Left ventricle myocardium inferior (tissue), 1 donor: ENCODE data around the gene BAHCC1. TPM values are rescaled to one million over a fixed set of nuclear protein-coding genes. Genes with fewer than 3 reads are reported as not detected.

Experiments used
- DNase-seq: peaks from one replicate; pipeline ENCODE4 v3.0.0-alpha.2; 2020
- H3K27ac ChIP-seq: fragments of 200-600 bp; replicated peaks from 2 replicates; pipeline ENCODE4 v1.8.0; 2021
- H3K27me3 ChIP-seq: fragments of 200-600 bp; 2 replicates; pipeline ENCODE4 v1.8.0; 2021; ENCODE audit warnings: low read depth
- H3K36me3 ChIP-seq: fragments of 200-600 bp; 2 replicates; pipeline ENCODE4 v1.8.0; 2021
- H3K4me1 ChIP-seq: fragments of 200-600 bp; 2 replicates; pipeline ENCODE4 v1.8.0; 2021
- H3K4me3 ChIP-seq: fragments of 200-600 bp; 2 replicates; pipeline ENCODE4 v1.8.0; 2021; ENCODE audit warnings: mild to moderate bottlenecking, moderate library complexity
- H3K9me3 ChIP-seq: fragments of 200-600 bp; replicated peaks from 2 replicates; pipeline ENCODE4 v1.8.0; 2021
- CTCF ChIP-seq: fragments of 200-600 bp; IDR thresholded peaks from 2 replicates; pipeline ENCODE4 v1.8.0; 2021; ENCODE audit warnings: antibody characterized with exemption, mild to moderate bottlenecking, borderline replicate concordance
- intact Hi-C: fragments of 100-400 bp; cut with micrococcal nuclease; formaldehyde crosslinking; loops from one replicate; pipeline ENCODE4 v1.11.0; 2022
- total RNA-seq: library from RNA; stranded (reverse); fragmentation: NEBNext Ultra II Directional; extraction: Animal tissue kit (Norgen Biotek cat#: 25700); gene quantifications from one replicate; pipeline ENCODE4 v1.2.1, GENCODE V29; 2021
- donor health status: DM: no; HTN: yes; CAD: no; lungs with severe emphysema.

BAHCC1 gene
- total RNA-seq, 1 donor from 2014 or later: 7.3 TPM

- no peak for DNase-seq
- Histone ChIP-seq H3K27me3 (no peaks in the 10 kb centered on the region), H3K4me3 (no peak overlapping the region), H3K36me3 (no peaks in the 10 kb centered on the region), H3K4me1 (peaks cover 59% of the 10 kb centered on the region), H3K9me3 (no peaks in the 10 kb centered on the region), H3K27ac (no peak overlapping the region)
- no peak for TF ChIP-seq CTCF
- intact Hi-C loops: no loop called here
Observed at GRCh38 chr17:81414756-81415516, 19.7 kb downstream of the BAHCC1 start.

GRCh38 chr17:81415681-81416080, 20.4 kb downstream of the BAHCC1 start:
- DNase-seq: no peak
- Histone ChIP-seq H3K36me3 (no peaks in the 10 kb centered on the region), H3K4me1 (peaks cover 66% of the 10 kb centered on the region), H3K27ac (no peak overlapping the region), H3K4me3 (no peak overlapping the region), H3K27me3 (no peaks in the 10 kb centered on the region), H3K9me3 (no peaks in the 10 kb centered on the region)
- intact Hi-C loops: no loop called here
- TF ChIP-seq CTCF: no peak

GRCh38 chr17:81416612-81417011, 21.4 kb downstream of the BAHCC1 start:
- H3K4me3 ChIP-seq: no peak overlapping the region
- H3K36me3 ChIP-seq: no peaks in the 10 kb centered on the region
- H3K9me3 ChIP-seq: no peaks in the 10 kb centered on the region
- DNase-seq: no peak
- H3K27me3 ChIP-seq: no peaks in the 10 kb centered on the region
- peak overlapping the region; percentile 92 for H3K27ac ChIP-seq
- TF ChIP-seq CTCF: no peak
- H3K4me1 ChIP-seq: peaks cover 73% of the 10 kb centered on the region
- intact Hi-C loops: no loop called here

- no peak overlapping the region for H3K4me3 ChIP-seq
- intact Hi-C loops: no loop called here
- no peaks in the 10 kb centered on the region for H3K27me3 ChIP-seq
- no peaks in the 10 kb centered on the region for H3K36me3 ChIP-seq
- DNase-seq: no peak
- peaks cover 73% of the 10 kb centered on the region for H3K4me1 ChIP-seq
- no peaks in the 10 kb centered on the region for H3K9me3 ChIP-seq
- no peak for TF ChIP-seq CTCF
- H3K27ac ChIP-seq: peak overlapping the region; percentile 92
Observed at GRCh38 chr17:81417049-81417878, 22.0 kb downstream of the BAHCC1 start.

- Histone ChIP-seq H3K4me3 (no peak overlapping the region), H3K4me1 (peaks cover 73% of the 10 kb centered on the region), H3K27me3 (no peaks in the 10 kb centered on the region), H3K27ac (peak overlapping the region; percentile 92), H3K9me3 (no peaks in the 10 kb centered on the region), H3K36me3 (no peaks in the 10 kb centered on the region)
- no peak for TF ChIP-seq CTCF
- DNase-seq: no peak
- intact Hi-C loops: no loop called here
Observed at GRCh38 chr17:81417879-81418709, 22.8 kb downstream of the BAHCC1 start.
